HepG2 (cell line): ENCODE measurements around the gene TAF1C. TPM values are rescaled to one million over a fixed set of nuclear protein-coding genes. Genes with fewer than 3 reads are reported as not detected.
A peak's percentile ranks its signal among the peaks of the same experiment; 100 is the strongest.

Experiments used
- ARNT2 ChIP-seq: sonication (generic); formaldehyde crosslinking; IDR thresholded peaks from 2 replicates; pipeline ENCODE4 v1.8.0; 2022; ENCODE audit warnings: mild to moderate bottlenecking, low read depth, missing genetic modification reagents, moderate library complexity
- FOXA3 ChIP-seq: IDR thresholded peaks from 2 replicates; pipeline ENCODE4 v1.6.1; 2016; ENCODE audit warnings: missing genetic modification reagents, missing compliant biosample characterization
- GATAD1 ChIP-seq: IDR thresholded peaks from 2 replicates; pipeline ENCODE4 v1.6.1; 2016; ENCODE audit warnings: missing genetic modification reagents, missing compliant biosample characterization
- HCFC1 ChIP-seq: fragments of 150-350 bp; IDR thresholded peaks from 2 replicates; pipeline ENCODE4 v1.6.1; 2014; ENCODE audit warnings: low read depth, low read length
- HMG20A ChIP-seq: IDR thresholded peaks from 2 replicates; pipeline ENCODE4 v1.6.1; 2016; ENCODE audit warnings: borderline replicate concordance
- HNRNPK ChIP-seq: fragments of 200-400 bp; formaldehyde crosslinking; IDR thresholded peaks from 2 replicates; pipeline ENCODE4 v1.6.1; 2018; ENCODE audit warnings: low read length, low read depth, moderate library complexity, mild to moderate bottlenecking; ENCODE audit not compliant: poor library complexity, severe bottlenecking
- MAFF ChIP-seq: IDR thresholded peaks from 2 replicates; pipeline ENCODE4 v1.6.1; 2011; ENCODE audit warnings: low read depth, low read length, improper control_type of control experiment
- MTA3 ChIP-seq: sonication (generic); formaldehyde crosslinking; IDR thresholded peaks from 2 replicates; pipeline ENCODE4 v1.4.0; 2020; ENCODE audit warnings: missing genetic modification reagents
- NFIC ChIP-seq: IDR thresholded peaks from 2 replicates; pipeline ENCODE4 v1.6.1; 2012; ENCODE audit warnings: mild to moderate bottlenecking, low read length, inconsistent platforms
- RFXAP ChIP-seq: sonication (generic); formaldehyde crosslinking; IDR thresholded peaks from 2 replicates; pipeline ENCODE4 v1.4.0; 2020; ENCODE audit warnings: missing genetic modification reagents, borderline replicate concordance
- SETDB1 ChIP-seq: sonication (generic); formaldehyde crosslinking; IDR thresholded peaks from 2 replicates; pipeline ENCODE4 v1.5.1; 2020; ENCODE audit warnings: missing genetic modification reagents, mild to moderate bottlenecking, borderline replicate concordance
- SIX1 ChIP-seq: sonication (generic); formaldehyde crosslinking; IDR thresholded peaks from 2 replicates; pipeline ENCODE4 v1.4.0; 2020; ENCODE audit warnings: missing genetic modification reagents, borderline replicate concordance
- ZNF253 ChIP-seq: sonication (generic); formaldehyde crosslinking; IDR thresholded peaks from 2 replicates; pipeline ENCODE4 v1.8.0; 2022; ENCODE audit warnings: mild to moderate bottlenecking, missing genetic modification reagents, borderline replicate concordance
- ZNF274 ChIP-seq: sonication (generic); formaldehyde crosslinking; IDR thresholded peaks from 2 replicates; pipeline ENCODE4 v1.5.1; 2020; ENCODE audit warnings: mild to moderate bottlenecking, missing genetic modification reagents
- ZNF496 ChIP-seq: sonication (generic); formaldehyde crosslinking; IDR thresholded peaks from 2 replicates; pipeline ENCODE4 v1.8.1; 2023; ENCODE audit warnings: mild to moderate bottlenecking, moderate library complexity, missing genetic modification reagents; ENCODE audit not compliant: insufficient replicate concordance
- ZNF569 ChIP-seq: sonication (generic); formaldehyde crosslinking; IDR thresholded peaks from 2 replicates; pipeline ENCODE4 v1.5.0; 2020; ENCODE audit warnings: mild to moderate bottlenecking, missing genetic modification reagents, moderate library complexity, borderline replicate concordance
- polyA plus RNA-seq, 8 experiments: library from polyadenylated mRNA; depleted of rRNA in 3 of 8; stranded (reverse) in 7 of 8; unstranded in 1 of 8; fragments of >200 nt; fragmentation: Illumina TruSeq in 4 of 8; extraction: Trizol in 4 of 8; gene quantifications; 2 replicates each; pipeline versions ENCODE4 v1.2.1 to v1.2.3, GENCODE V29; 2011 to 2016; ENCODE audit warnings: low read depth in 4 of 8, missing spikeins in 1 of 8, mixed read lengths in 1 of 8; ENCODE audit not compliant: insufficient read depth in 1 of 8
- total RNA-seq, 5 experiments: library from RNA; depleted of rRNA; stranded (reverse); fragments of >200 nt; fragmentation: Illumina TruSeq; extraction: Trizol; gene quantifications; 2 replicates each; pipeline ENCODE4 v1.2.3, GENCODE V29; 2016; ENCODE audit warnings: low read depth in 1 of 5
- TF ChIP-seq, protein P1 (sequence below): sonication (generic); formaldehyde crosslinking; conservative IDR thresholded peaks from 2 replicates; pipeline ENCODE4 v1.8.1; 2023; ENCODE audit warnings: missing genetic modification reagents
- TF ChIP-seq, protein P2 (sequence below): sonication (generic); formaldehyde crosslinking; IDR thresholded peaks from 2 replicates; pipeline ENCODE4 v1.9.0; 2021; ENCODE audit warnings: missing genetic modification reagents, borderline replicate concordance
- TF ChIP-seq, protein P3 (sequence below): sonication (generic); formaldehyde crosslinking; IDR thresholded peaks from 2 replicates; pipeline ENCODE4 v1.5.0; 2020; ENCODE audit warnings: mild to moderate bottlenecking, missing genetic modification reagents
- TF ChIP-seq, protein P4 (sequence below): sonication (generic); formaldehyde crosslinking; IDR thresholded peaks from 2 replicates; pipeline ENCODE4 v1.8.0; 2022; ENCODE audit warnings: missing genetic modification reagents, mild to moderate bottlenecking, inconsistent platforms, borderline replicate concordance
- TF ChIP-seq, protein P5 (sequence below): IDR thresholded peaks from 2 replicates; pipeline ENCODE4 v1.6.1; 2018; ENCODE audit warnings: missing genetic modification reagents, mild to moderate bottlenecking, missing compliant biosample characterization

TAF1C gene
- total and polyA plus RNA-seq, 2 of the 13 experiments (the other 11 are each of a cell fraction or from before 2014, with no cell fraction given), result 15.6 to 20.8 TPM

DNA sequence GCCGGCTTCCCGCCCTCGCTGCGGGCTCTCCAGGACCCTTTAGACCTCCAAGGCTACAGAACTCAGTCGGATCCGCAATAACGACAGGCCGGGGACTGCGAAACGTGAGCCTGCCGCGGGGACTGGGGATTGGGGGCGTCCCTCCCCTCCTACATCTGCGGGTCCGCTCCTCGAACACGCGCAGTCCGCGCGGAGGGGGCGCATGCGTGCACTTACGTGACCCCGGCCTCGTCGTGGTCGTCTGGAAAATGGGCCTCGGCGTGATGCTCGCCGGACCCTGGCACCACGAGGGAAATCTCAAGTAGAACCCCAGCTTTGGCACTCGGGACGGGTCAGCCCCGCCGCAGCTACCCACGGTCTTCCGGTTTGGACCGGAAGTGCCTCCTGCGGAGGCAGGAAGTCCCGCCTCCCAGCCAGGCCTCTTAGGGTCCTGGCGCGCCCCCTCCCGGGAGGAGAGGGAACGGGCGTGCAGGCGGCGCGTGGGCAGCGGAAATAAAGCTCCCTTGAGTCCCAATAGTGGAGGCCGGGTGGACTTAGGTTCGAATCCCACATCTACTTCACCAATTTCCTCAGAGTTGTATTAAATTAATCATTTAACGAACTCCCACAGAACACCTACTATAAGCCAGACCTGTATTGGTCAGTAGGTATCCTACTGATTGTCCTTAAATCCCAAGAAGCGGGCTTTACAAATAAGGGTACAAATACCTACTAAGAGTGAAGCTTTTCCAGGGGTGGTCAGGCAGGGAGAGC is at the start of gene TAF1C (continued):
- peak; percentile 10; the same call in 1 of the 2 replicates for TF ChIP-seq HMG20A (CRISPR knock-in tag)
- no peak for TF ChIP-seq ZNF569
- peak; percentile 46 for TF ChIP-seq FOXA3 (CRISPR knock-in tag)
- no peak for TF ChIP-seq MTA3 (CRISPR knock-in tag)
- TF ChIP-seq SIX1 (CRISPR knock-in tag), result 0 out of 2 replicates have a peak, but pooled peaks have one; percentile 30
- TF ChIP-seq SETDB1 (CRISPR knock-in tag), result no peak
- TF ChIP-seq ZNF496 (CRISPR knock-in tag), result no peak
- TF ChIP-seq ARNT2 (CRISPR knock-in tag), result peak; percentile 81; the same call in 1 of the 2 replicates
- TF ChIP-seq, protein P1, sequence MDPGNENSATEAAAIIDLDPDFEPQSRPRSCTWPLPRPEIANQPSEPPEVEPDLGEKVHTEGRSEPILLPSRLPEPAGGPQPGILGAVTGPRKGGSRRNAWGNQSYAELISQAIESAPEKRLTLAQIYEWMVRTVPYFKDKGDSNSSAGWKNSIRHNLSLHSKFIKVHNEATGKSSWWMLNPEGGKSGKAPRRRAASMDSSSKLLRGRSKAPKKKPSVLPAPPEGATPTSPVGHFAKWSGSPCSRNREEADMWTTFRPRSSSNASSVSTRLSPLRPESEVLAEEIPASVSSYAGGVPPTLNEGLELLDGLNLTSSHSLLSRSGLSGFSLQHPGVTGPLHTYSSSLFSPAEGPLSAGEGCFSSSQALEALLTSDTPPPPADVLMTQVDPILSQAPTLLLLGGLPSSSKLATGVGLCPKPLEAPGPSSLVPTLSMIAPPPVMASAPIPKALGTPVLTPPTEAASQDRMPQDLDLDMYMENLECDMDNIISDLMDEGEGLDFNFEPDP (CRISPR knock-in tag), result no peak
- TF ChIP-seq GATAD1 (CRISPR knock-in tag), result peak; percentile 98
- TF ChIP-seq, protein P2, sequence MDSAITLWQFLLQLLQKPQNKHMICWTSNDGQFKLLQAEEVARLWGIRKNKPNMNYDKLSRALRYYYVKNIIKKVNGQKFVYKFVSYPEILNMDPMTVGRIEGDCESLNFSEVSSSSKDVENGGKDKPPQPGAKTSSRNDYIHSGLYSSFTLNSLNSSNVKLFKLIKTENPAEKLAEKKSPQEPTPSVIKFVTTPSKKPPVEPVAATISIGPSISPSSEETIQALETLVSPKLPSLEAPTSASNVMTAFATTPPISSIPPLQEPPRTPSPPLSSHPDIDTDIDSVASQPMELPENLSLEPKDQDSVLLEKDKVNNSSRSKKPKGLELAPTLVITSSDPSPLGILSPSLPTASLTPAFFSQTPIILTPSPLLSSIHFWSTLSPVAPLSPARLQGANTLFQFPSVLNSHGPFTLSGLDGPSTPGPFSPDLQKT (CRISPR knock-in tag), result peak; percentile 75; the same call in 1 of the 2 replicates
- TF ChIP-seq ZNF274, result peak; percentile 87
- TF ChIP-seq, protein P3, sequence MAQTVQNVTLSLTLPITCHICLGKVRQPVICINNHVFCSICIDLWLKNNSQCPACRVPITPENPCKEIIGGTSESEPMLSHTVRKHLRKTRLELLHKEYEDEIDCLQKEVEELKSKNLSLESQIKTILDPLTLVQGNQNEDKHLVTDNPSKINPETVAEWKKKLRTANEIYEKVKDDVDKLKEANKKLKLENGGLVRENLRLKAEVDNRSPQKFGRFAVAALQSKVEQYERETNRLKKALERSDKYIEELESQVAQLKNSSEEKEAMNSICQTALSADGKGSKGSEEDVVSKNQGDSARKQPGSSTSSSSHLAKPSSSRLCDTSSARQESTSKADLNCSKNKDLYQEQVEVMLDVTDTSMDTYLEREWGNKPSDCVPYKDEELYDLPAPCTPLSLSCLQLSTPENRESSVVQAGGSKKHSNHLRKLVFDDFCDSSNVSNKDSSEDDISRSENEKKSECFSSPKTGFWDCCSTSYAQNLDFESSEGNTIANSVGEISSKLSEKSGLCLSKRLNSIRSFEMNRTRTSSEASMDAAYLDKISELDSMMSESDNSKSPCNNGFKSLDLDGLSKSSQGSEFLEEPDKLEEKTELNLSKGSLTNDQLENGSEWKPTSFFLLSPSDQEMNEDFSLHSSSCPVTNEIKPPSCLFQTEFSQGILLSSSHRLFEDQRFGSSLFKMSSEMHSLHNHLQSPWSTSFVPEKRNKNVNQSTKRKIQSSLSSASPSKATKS (CRISPR knock-in tag), result no peak
- no peak for TF ChIP-seq HNRNPK
- peak; percentile 64 for TF ChIP-seq HCFC1
- TF ChIP-seq ZNF253, result no peak
- TF ChIP-seq RFXAP, result peak; percentile 82; the same call in 1 of the 2 replicates
- TF ChIP-seq, protein P4, sequence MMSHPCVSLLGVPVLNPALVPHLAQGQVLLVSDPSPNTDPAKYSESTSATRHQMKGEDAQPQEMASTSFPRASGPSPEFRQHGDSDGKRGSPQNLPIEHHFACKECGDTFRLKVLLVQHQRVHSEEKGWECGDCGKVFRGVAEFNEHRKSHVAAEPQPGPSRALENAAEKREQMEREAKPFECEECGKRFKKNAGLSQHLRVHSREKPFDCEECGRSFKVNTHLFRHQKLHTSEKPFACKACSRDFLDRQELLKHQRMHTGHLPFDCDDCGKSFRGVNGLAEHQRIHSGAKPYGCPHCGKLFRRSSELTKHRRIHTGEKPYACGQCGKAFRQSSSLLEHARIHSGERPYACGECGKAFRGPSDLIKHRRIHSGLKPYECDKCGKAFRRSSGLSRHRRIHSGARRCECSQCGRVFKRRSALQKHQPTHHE (CRISPR knock-in tag), result peak; percentile 75
- TF ChIP-seq, protein P5, sequence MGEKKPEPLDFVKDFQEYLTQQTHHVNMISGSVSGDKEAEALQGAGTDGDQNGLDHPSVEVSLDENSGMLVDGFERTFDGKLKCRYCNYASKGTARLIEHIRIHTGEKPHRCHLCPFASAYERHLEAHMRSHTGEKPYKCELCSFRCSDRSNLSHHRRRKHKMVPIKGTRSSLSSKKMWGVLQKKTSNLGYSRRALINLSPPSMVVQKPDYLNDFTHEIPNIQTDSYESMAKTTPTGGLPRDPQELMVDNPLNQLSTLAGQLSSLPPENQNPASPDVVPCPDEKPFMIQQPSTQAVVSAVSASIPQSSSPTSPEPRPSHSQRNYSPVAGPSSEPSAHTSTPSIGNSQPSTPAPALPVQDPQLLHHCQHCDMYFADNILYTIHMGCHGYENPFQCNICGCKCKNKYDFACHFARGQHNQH (CRISPR knock-in tag), result peak; percentile 86
- TF ChIP-seq MAFF, result no peak
- no peak for TF ChIP-seq NFIC
